Measurements from ENCODE around the gene POLR2E. TPM values are rescaled to one million over a fixed set of nuclear protein-coding genes. Genes with fewer than 3 reads are reported as not detected.

Gene POLR2E
- total RNA-seq, 1 experiment from 2014 or later, result 261 TPM

DNA sequence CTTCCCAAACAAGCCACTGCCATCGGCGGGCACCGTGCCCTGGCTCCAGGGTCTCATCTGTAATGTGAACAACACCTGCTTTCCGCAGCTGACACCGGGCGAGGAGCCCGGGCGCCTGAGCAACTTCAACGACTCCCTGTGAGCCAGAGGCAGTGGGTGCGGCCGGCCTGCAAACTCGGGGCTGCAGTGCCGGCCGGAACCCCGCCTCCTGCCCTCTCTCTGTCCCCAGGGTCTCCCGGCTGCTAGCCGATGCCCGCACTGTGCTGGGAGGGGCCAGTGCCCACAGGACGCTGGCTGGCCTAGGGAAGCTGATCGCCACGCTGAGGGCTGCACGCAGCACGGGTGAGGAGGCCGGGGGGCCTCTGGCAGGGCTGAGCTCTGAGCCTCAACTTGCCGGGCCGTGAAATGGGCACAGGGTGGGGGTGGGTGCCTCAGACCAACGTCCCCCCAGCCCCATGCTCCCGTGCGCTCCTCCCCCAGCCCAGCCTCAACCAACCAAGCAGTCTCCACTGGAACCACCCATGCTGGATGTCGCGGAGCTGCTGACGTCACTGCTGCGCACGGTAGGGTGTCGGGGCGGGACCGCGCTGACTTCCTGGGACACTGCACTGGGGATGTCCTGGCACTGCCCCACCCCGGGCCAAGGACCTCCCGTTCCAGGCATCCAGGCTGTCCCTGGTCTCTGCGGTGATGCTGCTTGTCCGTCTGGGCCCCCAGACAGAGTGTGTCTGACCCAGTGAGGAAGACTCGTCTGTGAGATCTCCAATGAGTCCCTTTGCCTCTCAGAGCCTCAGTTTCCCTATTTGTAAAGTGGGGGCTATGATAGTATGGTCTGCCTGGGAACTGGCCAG, 53.1 kb downstream of the POLR2E start:
- H3K36me3 Mint-ChIP-seq (ENCODE audit: insufficient read depth in 1 of 3, low read depth in 3 of 3), result peaks cover 10 to 35% (median 18%) of the 10 kb centered on the region in 3 experiments; a peak in 6 of 7 replicates
- no peaks in the 10 kb centered on the region; the same call in 1 of the 2 replicates for H3K4me1 ChIP-seq (ENCODE audit: insufficient read depth, low read length)
- H4K91ac ChIP-seq (ENCODE audit: insufficient read length, low read depth, low read length), result no peak overlapping the region
- no peak overlapping the region for H3K56ac ChIP-seq (ENCODE audit: insufficient read length, low read depth, low read length)
- no peaks in the 10 kb centered on the region for H3K79me2 ChIP-seq (ENCODE audit: insufficient read depth, low read length)
- peak overlapping the region in 1 of 2 experiments; percentile 23; a peak in 1 of 5 replicates for H3K4me3 Mint-ChIP-seq
- no CpG with 5 or more reads among the region's 43 CpGs for WGBS (ENCODE audit: extremely low coverage, insufficient read length, low lambda C conversion rate)
- no peaks in the 10 kb centered on the region for H4K20me1 ChIP-seq (ENCODE audit: control insufficient read depth, insufficient read depth, insufficient read length)
- H3K27me3 Mint-ChIP-seq (ENCODE audit: low read depth), result peaks cover 2% of the 10 kb centered on the region; the same call in 1 of the 2 replicates
- no peaks in the 10 kb centered on the region for H3K9me3 Mint-ChIP-seq
- no peak overlapping the region for H3K18ac ChIP-seq (ENCODE audit: insufficient read length, low read depth, low read length)
- no peak overlapping the region for H3K4me2 ChIP-seq (ENCODE audit: insufficient read depth, insufficient read length, low read length)
- no peak overlapping the region for H2BK12ac ChIP-seq (ENCODE audit: insufficient read length, low read depth, low read length)
- H4K5ac ChIP-seq (ENCODE audit: insufficient read length, low read depth, low read length), result no peak overlapping the region
- H3K27me3 ChIP-seq (ENCODE audit: insufficient read depth, low read length), result no peaks in the 10 kb centered on the region
- no peak overlapping the region for H2BK120ac ChIP-seq (ENCODE audit: low read depth, low read length, poor library complexity, severe bottlenecking)
- no peak overlapping the region for H2BK5ac ChIP-seq (ENCODE audit: insufficient read length, low read length)
- H3K23me2 ChIP-seq (ENCODE audit: insufficient read length, low read depth, low read length, poor library complexity, severe bottlenecking), result peaks cover 9% of the 10 kb centered on the region
- DNase-seq, result peak; percentile 27
- H3K4ac ChIP-seq (ENCODE audit: low read depth, low read length), result no peak overlapping the region
- no peak overlapping the region for H2AK5ac ChIP-seq (ENCODE audit: insufficient read length, low read length)
- H3K79me1 ChIP-seq (ENCODE audit: insufficient read depth, low read depth, low read length, poor library complexity, severe bottlenecking), result no peaks in the 10 kb centered on the region
- H3K27ac Mint-ChIP-seq, result no peak overlapping the region
- no peak overlapping the region for H3T11ph ChIP-seq (ENCODE audit: low read length)
- H3K9me3 ChIP-seq (ENCODE audit: control insufficient read depth, low read depth, low read length), result no peaks in the 10 kb centered on the region
- H3K27ac ChIP-seq (ENCODE audit: insufficient read length, low read depth, low read length), result no peak overlapping the region
- H4K8ac ChIP-seq (replicated peaks; ENCODE audit: insufficient read length, low read depth, low read length), result no peak overlapping the region
- no peak overlapping the region for H2BK20ac ChIP-seq (ENCODE audit: low read depth, low read length, poor library complexity, severe bottlenecking)
- no peak for TF ChIP-seq CTCF (conservative IDR thresholded peaks at IDR 0.05)
- peaks cover 13 to 29% of the 10 kb centered on the region in 2 experiments for H3K4me1 Mint-ChIP-seq
- no peak overlapping the region for H2AFZ ChIP-seq (ENCODE audit: low read length)
- no peak overlapping the region for H3K23ac ChIP-seq (ENCODE audit: insufficient read length, low read depth, low read length)
- H3K14ac ChIP-seq (ENCODE audit: insufficient read depth, low read length), result no peak overlapping the region
- H3K9ac ChIP-seq (ENCODE audit: extremely low read depth, insufficient read length, low read length), result no peak overlapping the region
- no peak overlapping the region for H2BK15ac ChIP-seq (ENCODE audit: low read depth, low read length)
